ENCODE data around the gene AP3S2. TPM values are rescaled to one million over a fixed set of nuclear protein-coding genes. Genes with fewer than 3 reads are reported as not detected.

The AP3S2 gene
- total RNA-seq, 1 experiment from 2014 or later = 35.7 TPM

DNA sequence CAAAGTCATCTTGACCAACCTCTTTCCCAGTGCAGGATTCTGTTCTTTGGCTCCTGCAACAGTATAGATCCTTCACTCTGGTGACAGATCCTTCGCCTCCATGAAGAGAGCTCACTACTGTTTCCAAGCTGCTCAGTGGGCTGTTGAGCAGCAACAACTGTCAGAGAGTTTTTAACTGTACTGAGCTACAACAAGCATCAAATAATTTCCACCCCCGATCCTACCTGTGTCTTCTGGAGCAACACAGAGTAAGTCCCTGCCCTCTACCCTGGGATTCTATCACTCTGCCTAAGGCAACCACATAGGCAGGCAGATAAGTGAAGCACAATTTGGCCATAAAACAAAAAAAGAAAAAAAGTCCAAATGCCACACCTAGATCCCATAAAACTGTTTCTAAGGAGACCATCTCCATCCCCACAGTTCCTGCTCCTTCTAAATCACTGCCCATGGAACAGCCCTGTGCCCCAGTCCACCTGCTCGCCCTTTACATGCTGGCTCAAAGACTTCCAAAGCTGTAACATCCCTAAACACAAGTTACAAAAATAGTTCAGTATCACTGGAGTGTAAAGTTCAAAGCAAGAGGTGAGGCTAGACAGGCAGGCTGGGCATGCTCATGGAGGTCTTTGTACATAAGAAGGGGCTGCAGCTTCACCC, 41.3 kb downstream of the AP3S2 start:
- H3K36me3 Mint-ChIP-seq = peaks cover 48% of the 10 kb centered on the region
- H3K27ac Mint-ChIP-seq = no peak overlapping the region
- CTCF ChIA-PET = interaction anchor here (0.6 kb wide), 1 partner anchor 92 kb away, joined by 3 read pairs; no protein-coding TSS in a partner anchor
- H3K9me3 Mint-ChIP-seq = peaks cover 6% of the 10 kb centered on the region; the same call in 1 of the 2 replicates
- no peaks in the 10 kb centered on the region; the same call in 1 of the 2 replicates for H3K27me3 Mint-ChIP-seq (ENCODE audit: low read depth)
- DNase-seq (ENCODE audit: low spot score) (no peak), ATAC-seq (no peak)
- TF ChIP-seq FOXK1 (CRISPR knock-in tag; IDR thresholded peaks at IDR 0.05) (no peak), TP53 (CRISPR knock-in tag; IDR thresholded peaks at IDR 0.05) (no peak), ZNF219 (CRISPR knock-in tag; IDR thresholded peaks at IDR 0.05; ENCODE audit: borderline replicate concordance) (no peak), ZNF671 (CRISPR knock-in tag; IDR thresholded peaks at IDR 0.05) (no peak), JAZF1 (CRISPR knock-in tag; IDR thresholded peaks at IDR 0.05) (no peak), TEAD4 (CRISPR knock-in tag; IDR thresholded peaks at IDR 0.05) (no peak), EMX1 (CRISPR knock-in tag; IDR thresholded peaks at IDR 0.05) (no peak), JUN (CRISPR knock-in tag; IDR thresholded peaks at IDR 0.05) (no peak), RORB (CRISPR knock-in tag; IDR thresholded peaks at IDR 0.05) (no peak), ZNF317 (CRISPR knock-in tag; IDR thresholded peaks at IDR 0.05; ENCODE audit: borderline replicate concordance, low read depth) (no peak), ZNF396 (CRISPR knock-in tag; IDR thresholded peaks at IDR 0.05; ENCODE audit: borderline replicate concordance) (no peak), ZNF121 (CRISPR knock-in tag; IDR thresholded peaks at IDR 0.05) (no peak)
- TF ChIP-seq, protein P1, sequence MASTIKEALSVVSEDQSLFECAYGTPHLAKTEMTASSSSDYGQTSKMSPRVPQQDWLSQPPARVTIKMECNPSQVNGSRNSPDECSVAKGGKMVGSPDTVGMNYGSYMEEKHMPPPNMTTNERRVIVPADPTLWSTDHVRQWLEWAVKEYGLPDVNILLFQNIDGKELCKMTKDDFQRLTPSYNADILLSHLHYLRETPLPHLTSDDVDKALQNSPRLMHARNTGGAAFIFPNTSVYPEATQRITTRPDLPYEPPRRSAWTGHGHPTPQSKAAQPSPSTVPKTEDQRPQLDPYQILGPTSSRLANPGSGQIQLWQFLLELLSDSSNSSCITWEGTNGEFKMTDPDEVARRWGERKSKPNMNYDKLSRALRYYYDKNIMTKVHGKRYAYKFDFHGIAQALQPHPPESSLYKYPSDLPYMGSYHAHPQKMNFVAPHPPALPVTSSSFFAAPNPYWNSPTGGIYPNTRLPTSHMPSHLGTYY (CRISPR knock-in tag; IDR thresholded peaks at IDR 0.05) = no peak
- TF ChIP-seq, protein P2, sequence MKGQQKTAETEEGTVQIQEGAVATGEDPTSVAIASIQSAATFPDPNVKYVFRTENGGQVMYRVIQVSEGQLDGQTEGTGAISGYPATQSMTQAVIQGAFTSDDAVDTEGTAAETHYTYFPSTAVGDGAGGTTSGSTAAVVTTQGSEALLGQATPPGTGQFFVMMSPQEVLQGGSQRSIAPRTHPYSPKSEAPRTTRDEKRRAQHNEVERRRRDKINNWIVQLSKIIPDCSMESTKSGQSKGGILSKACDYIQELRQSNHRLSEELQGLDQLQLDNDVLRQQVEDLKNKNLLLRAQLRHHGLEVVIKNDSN (CRISPR knock-in tag; IDR thresholded peaks at IDR 0.05) = no peak
- TF ChIP-seq, protein P3, sequence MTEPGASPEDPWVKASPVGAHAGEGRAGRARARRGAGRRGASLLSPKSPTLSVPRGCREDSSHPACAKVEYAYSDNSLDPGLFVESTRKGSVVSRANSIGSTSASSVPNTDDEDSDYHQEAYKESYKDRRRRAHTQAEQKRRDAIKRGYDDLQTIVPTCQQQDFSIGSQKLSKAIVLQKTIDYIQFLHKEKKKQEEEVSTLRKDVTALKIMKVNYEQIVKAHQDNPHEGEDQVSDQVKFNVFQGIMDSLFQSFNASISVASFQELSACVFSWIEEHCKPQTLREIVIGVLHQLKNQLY (CRISPR knock-in tag; IDR thresholded peaks at IDR 0.05) = no peak
- TF ChIP-seq, protein P4, sequence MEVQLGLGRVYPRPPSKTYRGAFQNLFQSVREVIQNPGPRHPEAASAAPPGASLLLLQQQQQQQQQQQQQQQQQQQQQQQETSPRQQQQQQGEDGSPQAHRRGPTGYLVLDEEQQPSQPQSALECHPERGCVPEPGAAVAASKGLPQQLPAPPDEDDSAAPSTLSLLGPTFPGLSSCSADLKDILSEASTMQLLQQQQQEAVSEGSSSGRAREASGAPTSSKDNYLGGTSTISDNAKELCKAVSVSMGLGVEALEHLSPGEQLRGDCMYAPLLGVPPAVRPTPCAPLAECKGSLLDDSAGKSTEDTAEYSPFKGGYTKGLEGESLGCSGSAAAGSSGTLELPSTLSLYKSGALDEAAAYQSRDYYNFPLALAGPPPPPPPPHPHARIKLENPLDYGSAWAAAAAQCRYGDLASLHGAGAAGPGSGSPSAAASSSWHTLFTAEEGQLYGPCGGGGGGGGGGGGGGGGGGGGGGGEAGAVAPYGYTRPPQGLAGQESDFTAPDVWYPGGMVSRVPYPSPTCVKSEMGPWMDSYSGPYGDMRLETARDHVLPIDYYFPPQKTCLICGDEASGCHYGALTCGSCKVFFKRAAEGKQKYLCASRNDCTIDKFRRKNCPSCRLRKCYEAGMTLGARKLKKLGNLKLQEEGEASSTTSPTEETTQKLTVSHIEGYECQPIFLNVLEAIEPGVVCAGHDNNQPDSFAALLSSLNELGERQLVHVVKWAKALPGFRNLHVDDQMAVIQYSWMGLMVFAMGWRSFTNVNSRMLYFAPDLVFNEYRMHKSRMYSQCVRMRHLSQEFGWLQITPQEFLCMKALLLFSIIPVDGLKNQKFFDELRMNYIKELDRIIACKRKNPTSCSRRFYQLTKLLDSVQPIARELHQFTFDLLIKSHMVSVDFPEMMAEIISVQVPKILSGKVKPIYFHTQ (CRISPR knock-in tag; IDR thresholded peaks at IDR 0.05) = no peak
- TF ChIP-seq, protein P5, sequence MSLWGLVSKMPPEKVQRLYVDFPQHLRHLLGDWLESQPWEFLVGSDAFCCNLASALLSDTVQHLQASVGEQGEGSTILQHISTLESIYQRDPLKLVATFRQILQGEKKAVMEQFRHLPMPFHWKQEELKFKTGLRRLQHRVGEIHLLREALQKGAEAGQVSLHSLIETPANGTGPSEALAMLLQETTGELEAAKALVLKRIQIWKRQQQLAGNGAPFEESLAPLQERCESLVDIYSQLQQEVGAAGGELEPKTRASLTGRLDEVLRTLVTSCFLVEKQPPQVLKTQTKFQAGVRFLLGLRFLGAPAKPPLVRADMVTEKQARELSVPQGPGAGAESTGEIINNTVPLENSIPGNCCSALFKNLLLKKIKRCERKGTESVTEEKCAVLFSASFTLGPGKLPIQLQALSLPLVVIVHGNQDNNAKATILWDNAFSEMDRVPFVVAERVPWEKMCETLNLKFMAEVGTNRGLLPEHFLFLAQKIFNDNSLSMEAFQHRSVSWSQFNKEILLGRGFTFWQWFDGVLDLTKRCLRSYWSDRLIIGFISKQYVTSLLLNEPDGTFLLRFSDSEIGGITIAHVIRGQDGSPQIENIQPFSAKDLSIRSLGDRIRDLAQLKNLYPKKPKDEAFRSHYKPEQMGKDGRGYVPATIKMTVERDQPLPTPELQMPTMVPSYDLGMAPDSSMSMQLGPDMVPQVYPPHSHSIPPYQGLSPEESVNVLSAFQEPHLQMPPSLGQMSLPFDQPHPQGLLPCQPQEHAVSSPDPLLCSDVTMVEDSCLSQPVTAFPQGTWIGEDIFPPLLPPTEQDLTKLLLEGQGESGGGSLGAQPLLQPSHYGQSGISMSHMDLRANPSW (CRISPR knock-in tag; conservative IDR thresholded peaks at IDR 0.05; ENCODE audit: low read depth) = no peak
- POLR2A ChIA-PET = no interaction called here
- no peak overlapping the region for H3K4me3 Mint-ChIP-seq
- no peaks in the 10 kb centered on the region for H3K4me1 Mint-ChIP-seq
